Measurements from ENCODE around the gene TPM2. TPM values are rescaled to one million over a fixed set of nuclear protein-coding genes. Genes with fewer than 3 reads are reported as not detected.
A peak's percentile ranks its signal among the peaks of the same experiment; 100 is the strongest.

Gene TPM2
- total RNA-seq, 1 donor from 2014 or later: 188 TPM

DNA sequence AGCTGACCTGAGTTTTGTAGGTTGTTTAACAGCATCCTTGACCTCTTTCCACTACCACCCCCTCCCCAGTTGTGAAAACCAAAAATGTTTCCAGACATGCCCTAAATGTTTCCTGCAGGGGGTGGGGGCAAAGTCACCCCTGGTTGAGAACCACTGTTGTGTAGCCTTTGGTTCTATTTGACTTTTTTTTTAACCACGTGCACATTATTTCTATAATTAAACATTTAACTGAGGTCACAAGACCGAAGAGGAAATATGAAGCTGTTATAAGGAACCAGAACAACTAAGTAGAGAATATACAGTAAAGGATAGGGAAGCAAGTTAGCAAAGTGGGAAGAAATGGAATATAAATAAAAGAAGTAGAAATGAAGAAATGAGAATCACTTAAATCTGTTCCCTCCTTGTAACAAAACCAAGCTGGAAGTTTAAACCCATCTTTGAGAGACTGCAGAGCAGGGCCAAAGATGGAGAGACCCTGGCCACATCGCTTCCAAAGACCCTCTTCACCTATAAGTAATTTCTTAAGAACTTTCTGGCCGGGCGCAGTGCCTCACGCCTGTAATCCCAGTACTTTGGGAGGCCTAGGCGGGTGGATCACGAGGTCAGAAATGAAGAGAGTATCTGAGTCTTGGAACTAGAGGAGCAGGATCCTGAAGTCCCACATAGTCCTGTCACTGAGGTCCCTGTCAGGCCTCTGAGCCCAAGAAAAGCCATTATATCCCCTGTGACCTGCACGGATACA lies 53.4 kb downstream of the TPM2 start:
- Mint-ChIP-seq H3K4me1 (ENCODE audit: low read depth, unreplicated experiment) (peaks cover 2% of the 10 kb centered on the region), H3K27me3 (ENCODE audit: unreplicated experiment) (no peaks in the 10 kb centered on the region), H3K4me3 (ENCODE audit: unreplicated experiment) (no peak overlapping the region), H3K36me3 (ENCODE audit: unreplicated experiment) (peaks cover 19% of the 10 kb centered on the region), H3K9me3 (ENCODE audit: unreplicated experiment) (peaks cover 2% of the 10 kb centered on the region), H3K27ac (ENCODE audit: unreplicated experiment) (no peak overlapping the region)
- TF ChIP-seq, protein P1, sequence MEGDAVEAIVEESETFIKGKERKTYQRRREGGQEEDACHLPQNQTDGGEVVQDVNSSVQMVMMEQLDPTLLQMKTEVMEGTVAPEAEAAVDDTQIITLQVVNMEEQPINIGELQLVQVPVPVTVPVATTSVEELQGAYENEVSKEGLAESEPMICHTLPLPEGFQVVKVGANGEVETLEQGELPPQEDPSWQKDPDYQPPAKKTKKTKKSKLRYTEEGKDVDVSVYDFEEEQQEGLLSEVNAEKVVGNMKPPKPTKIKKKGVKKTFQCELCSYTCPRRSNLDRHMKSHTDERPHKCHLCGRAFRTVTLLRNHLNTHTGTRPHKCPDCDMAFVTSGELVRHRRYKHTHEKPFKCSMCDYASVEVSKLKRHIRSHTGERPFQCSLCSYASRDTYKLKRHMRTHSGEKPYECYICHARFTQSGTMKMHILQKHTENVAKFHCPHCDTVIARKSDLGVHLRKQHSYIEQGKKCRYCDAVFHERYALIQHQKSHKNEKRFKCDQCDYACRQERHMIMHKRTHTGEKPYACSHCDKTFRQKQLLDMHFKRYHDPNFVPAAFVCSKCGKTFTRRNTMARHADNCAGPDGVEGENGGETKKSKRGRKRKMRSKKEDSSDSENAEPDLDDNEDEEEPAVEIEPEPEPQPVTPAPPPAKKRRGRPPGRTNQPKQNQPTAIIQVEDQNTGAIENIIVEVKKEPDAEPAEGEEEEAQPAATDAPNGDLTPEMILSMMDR (IDR thresholded peaks at IDR 0.05; ENCODE audit: partially characterized antibody, unreplicated experiment): no peak
- no peak for DNase-seq

DNA sequence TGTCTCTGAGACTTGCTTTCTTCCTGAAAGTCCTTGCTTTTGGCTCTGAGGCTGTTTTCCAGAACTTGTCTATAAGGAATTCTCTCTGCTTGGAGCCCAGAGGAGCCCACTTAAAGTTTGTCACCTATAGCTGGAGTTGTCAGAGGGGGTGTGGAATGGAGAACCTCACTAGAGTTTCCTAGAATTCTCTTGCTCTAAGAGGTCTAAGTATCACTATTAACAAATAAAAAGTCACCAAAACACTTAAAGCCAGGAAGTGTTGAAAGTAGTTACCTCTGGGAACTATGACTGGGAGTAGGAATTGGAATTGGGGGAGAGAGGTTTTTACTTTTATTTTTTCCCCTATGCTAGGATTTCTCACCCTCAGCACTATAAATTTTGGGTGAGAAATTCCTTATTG lies 54.0 kb downstream of the TPM2 start:
- Mint-ChIP-seq H3K27ac (ENCODE audit: unreplicated experiment) (no peak overlapping the region), H3K9me3 (ENCODE audit: unreplicated experiment) (peaks cover 2% of the 10 kb centered on the region), H3K27me3 (ENCODE audit: unreplicated experiment) (no peaks in the 10 kb centered on the region), H3K4me3 (ENCODE audit: unreplicated experiment) (no peak overlapping the region), H3K36me3 (ENCODE audit: unreplicated experiment) (peaks cover 19% of the 10 kb centered on the region), H3K4me1 (ENCODE audit: low read depth, unreplicated experiment) (peaks cover 2% of the 10 kb centered on the region)
- TF ChIP-seq, protein P1 (IDR thresholded peaks at IDR 0.05; ENCODE audit: partially characterized antibody, unreplicated experiment): no peak
- DNase-seq: no peak

Small RNA genes lying within 50 kb of the gene (microRNA-seq; reads per million reads assigned to microRNA genes)
- gene MIR6852 (ENCODE audit: unreplicated experiment) (2.1 reads per million, percentile 13 among the genes with 10 or more reads in this experiment), gene MIR6853 (ENCODE audit: unreplicated experiment) (2.1 reads per million, percentile 13 among the genes with 10 or more reads in this experiment)

Other genes with a start within 250 kb of the TPM2 start
- gene RUSC2, start 199.8 kb downstream of the TPM2 start, total RNA-seq (ENCODE audit: unreplicated experiment): 84.4 TPM
- gene TESK1, start 84.7 kb downstream of the TPM2 start, total RNA-seq (ENCODE audit: unreplicated experiment): 28.7 TPM
- gene CD72, start 71.5 kb downstream of the TPM2 start, total RNA-seq (ENCODE audit: unreplicated experiment): 4.9 TPM
- gene SIT1, start 39.0 kb downstream of the TPM2 start, total RNA-seq (ENCODE audit: unreplicated experiment): 3.4 TPM
- 35,708 TPM for gene RMRP, start 31.9 kb downstream of the TPM2 start, total RNA-seq (ENCODE audit: unreplicated experiment)
- 32.5 TPM for gene CCDC107, start 31.6 kb downstream of the TPM2 start, total RNA-seq (ENCODE audit: unreplicated experiment)
- gene ARHGEF39, start 24.7 kb downstream of the TPM2 start, total RNA-seq (ENCODE audit: unreplicated experiment): 2.6 TPM
- not detected for gene CA9, start 16.0 kb downstream of the TPM2 start, total RNA-seq (ENCODE audit: unreplicated experiment)
- gene TLN1, start 42.3 kb upstream of the TPM2 start, total RNA-seq (ENCODE audit: unreplicated experiment): 56.2 TPM
- gene CREB3, start 42.7 kb upstream of the TPM2 start, total RNA-seq (ENCODE audit: unreplicated experiment): 32.0 TPM
- 287 TPM for gene GBA2, start 59.3 kb upstream of the TPM2 start, total RNA-seq (ENCODE audit: unreplicated experiment)
- 44.0 TPM for gene RGP1, start 59.4 kb upstream of the TPM2 start, total RNA-seq (ENCODE audit: unreplicated experiment)
- not detected for gene MSMP, start 64.4 kb upstream of the TPM2 start, total RNA-seq (ENCODE audit: unreplicated experiment)
- gene NPR2, start 101.7 kb upstream of the TPM2 start, total RNA-seq (ENCODE audit: unreplicated experiment): 357 TPM
- gene SPAG8, start 122.3 kb upstream of the TPM2 start, total RNA-seq (ENCODE audit: unreplicated experiment): not detected
- 48.1 TPM for gene HINT2, start 125.1 kb upstream of the TPM2 start, total RNA-seq (ENCODE audit: unreplicated experiment)
- gene FAM221B, start 138.8 kb upstream of the TPM2 start, total RNA-seq (ENCODE audit: unreplicated experiment): not detected
- 44.4 TPM for gene TMEM8B, start 139.3 kb upstream of the TPM2 start, total RNA-seq (ENCODE audit: unreplicated experiment)
- not detected for gene OR13J1, start 180.5 kb upstream of the TPM2 start, total RNA-seq (ENCODE audit: unreplicated experiment)
- gene HRCT1, start 216.3 kb upstream of the TPM2 start, total RNA-seq (ENCODE audit: unreplicated experiment): not detected
- not detected for gene SPAAR, start 219.6 kb upstream of the TPM2 start, total RNA-seq (ENCODE audit: unreplicated experiment)

Data from glutamatergic neuron (in vitro differentiated cells).